Choroid plexus epithelial cell (primary cell): ENCODE results near the gene TLNRD1.

ENCODE experiments used
- DNase-seq: peaks from one replicate; pipeline ENCODE4 v3.0.0-alpha.2; 2010; ENCODE audit warnings: low read depth
- H3K4me3 ChIP-seq: 2 replicates; pipeline ENCODE4 v1.5.1; 2011; ENCODE audit warnings: low read depth, mild to moderate bottlenecking, control low read depth, low read length, moderate library complexity
- CTCF ChIP-seq: conservative IDR thresholded peaks from 2 replicates; pipeline ENCODE4 v1.5.1; 2011; ENCODE audit warnings: low read depth, mild to moderate bottlenecking, control low read depth, inconsistent platforms, low read length, moderate library complexity

Gene TLNRD1

GRCh38 chr15:80992441-80992840 is 8.3 kb upstream of the TLNRD1 start:
- DNase-seq = no peak
- TF ChIP-seq CTCF = no peak
- no peak overlapping the region for H3K4me3 ChIP-seq

GRCh38 chr15:80996247-80996646 is 4.5 kb upstream of the TLNRD1 start:
- TF ChIP-seq CTCF = peak; percentile 60
- DNase-seq = peak; percentile 32

GRCh38 chr15:80997692-80998091 is 3.0 kb upstream of the TLNRD1 start:
- no peak for TF ChIP-seq CTCF
- no peak overlapping the region for H3K4me3 ChIP-seq
- peak; percentile 37 for DNase-seq

More at GRCh38 chr15:80996247-80996646, 4.5 kb upstream of the TLNRD1 start:
- H3K4me3 ChIP-seq = no peak overlapping the region

- no peak overlapping the region for H3K4me3 ChIP-seq
- no peak for DNase-seq
- TF ChIP-seq CTCF = no peak
Observed at GRCh38 chr15:80998251-80998650, 2.5 kb upstream of the TLNRD1 start.

GRCh38 chr15:80999623-81000036 is 1.1 kb upstream of the TLNRD1 start:
- no peak for DNase-seq
- no peak for TF ChIP-seq CTCF
- peak overlapping the region; percentile 8 for H3K4me3 ChIP-seq

GRCh38 chr15:81000144-81000623 is 539 bp upstream of the TLNRD1 start:
- H3K4me3 ChIP-seq = peak overlapping the region; percentile 88
- peak; percentile 41 for DNase-seq
- TF ChIP-seq CTCF = no peak
